HAP-1 (cell line): ENCODE results near the gene KLHL21.
A peak's percentile ranks its signal among the peaks of the same experiment; 100 is the strongest.
"Not testable (repeated sequence)": the region's sequence is repeated elsewhere in the genome, so short reads cannot be mapped to it uniquely, and the experiment has no call there.

Experiments used
- DNase-seq, 2 experiments: peaks; one replicate each; pipeline ENCODE4 v3.0.0-alpha.2; 2016 to 2020; ENCODE audit warnings: low spot score in 2 of 2
- H3K27me3 ChIP-seq: fragments of 250-450 bp; sonication (Bioruptor Pico); 2 replicates; pipeline ENCODE4 v1.5.1; 2020; ENCODE audit warnings: low read depth, mild to moderate bottlenecking, moderate library complexity
- H3K36me3 ChIP-seq: fragments of 250-450 bp; sonication (Bioruptor Pico); replicated peaks from 2 replicates; pipeline ENCODE4 v1.5.1; 2020; ENCODE audit warnings: mild to moderate bottlenecking
- H3K4me1 ChIP-seq: fragments of 250-450 bp; sonication (Bioruptor Pico); 2 replicates; pipeline ENCODE4 v1.5.1; 2020; ENCODE audit warnings: mild to moderate bottlenecking
- H3K4me3 ChIP-seq: fragments of 250-450 bp; sonication (Bioruptor Pico); 2 replicates; pipeline ENCODE4 v1.5.1; 2020; ENCODE audit warnings: mild to moderate bottlenecking, moderate library complexity
- H3K9me3 ChIP-seq: fragments of 250-450 bp; sonication (Bioruptor Pico); 2 replicates; pipeline ENCODE4 v1.5.1; 2020; ENCODE audit warnings: mild to moderate bottlenecking, moderate library complexity
- in situ Hi-C: fragments of 300-500 bp; cut with MboI; formaldehyde crosslinking; loops from 3 replicates; pipeline ENCODE4 v1.14.3; 2020; ENCODE audit warnings: low sequenced_read_pairs, inconsistent platforms, mixed read lengths

Gene KLHL21, protein sequence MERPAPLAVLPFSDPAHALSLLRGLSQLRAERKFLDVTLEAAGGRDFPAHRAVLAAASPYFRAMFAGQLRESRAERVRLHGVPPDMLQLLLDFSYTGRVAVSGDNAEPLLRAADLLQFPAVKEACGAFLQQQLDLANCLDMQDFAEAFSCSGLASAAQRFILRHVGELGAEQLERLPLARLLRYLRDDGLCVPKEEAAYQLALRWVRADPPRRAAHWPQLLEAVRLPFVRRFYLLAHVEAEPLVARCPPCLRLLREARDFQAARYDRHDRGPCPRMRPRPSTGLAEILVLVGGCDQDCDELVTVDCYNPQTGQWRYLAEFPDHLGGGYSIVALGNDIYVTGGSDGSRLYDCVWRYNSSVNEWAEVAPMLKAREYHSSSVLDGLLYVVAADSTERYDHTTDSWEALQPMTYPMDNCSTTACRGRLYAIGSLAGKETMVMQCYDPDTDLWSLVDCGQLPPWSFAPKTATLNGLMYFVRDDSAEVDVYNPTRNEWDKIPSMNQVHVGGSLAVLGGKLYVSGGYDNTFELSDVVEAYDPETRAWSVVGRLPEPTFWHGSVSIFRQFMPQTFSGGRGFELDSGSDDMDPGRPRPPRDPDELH

DNA sequence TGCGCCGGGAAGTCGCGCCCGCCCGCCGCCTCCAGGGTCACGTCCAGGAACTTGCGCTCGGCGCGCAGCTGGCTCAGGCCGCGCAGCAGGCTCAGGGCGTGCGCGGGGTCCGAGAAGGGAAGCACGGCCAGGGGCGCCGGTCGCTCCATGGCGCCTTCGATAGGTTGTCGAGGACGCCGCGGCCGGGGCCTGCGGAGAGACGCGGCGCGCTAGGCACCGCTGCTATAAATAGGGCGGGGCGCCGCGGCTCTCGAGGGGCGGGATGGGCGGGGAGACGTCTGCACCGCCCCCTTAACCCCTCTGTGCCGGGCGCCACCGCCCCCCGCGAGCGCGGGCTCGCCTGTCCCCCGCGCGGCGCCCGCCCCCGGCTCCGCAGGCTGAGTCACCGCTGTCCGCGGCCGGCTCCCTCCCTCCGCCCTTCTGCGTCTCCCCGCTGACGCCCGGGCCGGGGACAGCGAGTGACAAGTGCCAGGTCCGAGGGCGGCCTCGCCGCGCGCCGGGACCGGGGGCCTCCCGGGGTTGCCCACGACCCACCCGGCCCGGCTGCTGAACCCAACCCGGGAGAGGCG lies at the start of gene KLHL21:
Gene KLHL21 (minus strand): TSS at position 201 of the 569 bp plus-strand sequence. CDS start 52 bp downstream, at position 149.
- Histone ChIP-seq H3K4me1 (peaks cover 9% of the 10 kb centered on the region), H3K9me3 (no peaks in the 10 kb centered on the region), H3K27me3 (no peaks in the 10 kb centered on the region), H3K36me3 (peaks cover 16% of the 10 kb centered on the region), H3K4me3 (peak within 1 kb of the TSS; percentile 71)
- peak; percentile 79 to 84 for DNase-seq
- in situ Hi-C loops = no loop called here

DNA sequence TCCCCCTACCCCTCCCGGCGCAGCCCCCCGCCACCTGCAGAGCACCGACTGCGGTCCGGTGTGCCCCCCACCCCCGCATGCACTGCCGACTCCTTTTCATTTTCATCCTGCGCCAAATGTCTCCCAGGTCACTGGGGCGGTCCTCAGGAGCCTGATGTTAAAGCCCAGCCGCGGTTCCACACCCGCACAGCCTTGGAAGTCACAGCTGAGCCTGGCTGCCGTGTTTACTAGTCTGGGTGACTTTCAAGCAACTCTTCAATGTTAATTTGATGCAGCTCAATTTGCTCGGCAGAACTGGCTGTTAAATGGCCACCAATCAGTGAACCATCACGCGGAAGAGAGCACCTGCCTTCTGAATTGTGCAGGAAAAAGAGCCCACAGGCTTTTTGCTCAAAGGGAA lies 49.2 kb upstream of the KLHL21 start:
- no peaks in the 10 kb centered on the region for H3K9me3 ChIP-seq
- peaks cover 31% of the 10 kb centered on the region for H3K36me3 ChIP-seq
- no peak for DNase-seq
- no peaks in the 10 kb centered on the region for H3K27me3 ChIP-seq
- H3K4me3 ChIP-seq = no peak overlapping the region
- in situ Hi-C loops = no loop called here
- no peaks in the 10 kb centered on the region for H3K4me1 ChIP-seq

DNA sequence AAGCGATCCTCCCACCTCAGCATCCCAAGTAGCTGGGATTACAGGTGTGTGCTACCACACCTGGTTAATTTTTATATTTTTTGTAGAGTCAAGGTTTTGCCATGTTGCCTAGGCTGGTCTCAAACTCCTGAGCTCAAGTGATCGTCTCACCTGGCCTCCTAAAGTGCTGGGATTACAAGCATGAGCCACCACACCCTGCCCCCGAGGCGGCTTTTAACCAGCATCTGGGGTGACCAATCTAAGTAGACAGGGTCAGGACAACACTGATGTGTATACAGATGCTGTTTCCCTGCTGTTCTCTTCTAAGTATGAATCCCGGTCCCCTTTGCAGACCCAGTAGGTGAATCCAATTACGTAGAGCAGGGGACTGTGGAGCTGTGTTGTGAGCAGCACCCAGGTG lies 45.9 kb upstream of the KLHL21 start:
- in situ Hi-C loops = no loop called here
- Histone ChIP-seq H3K4me3 (no peak overlapping the region), H3K36me3 (peaks cover 46% of the 10 kb centered on the region), H3K4me1 (no peaks in the 10 kb centered on the region), H3K27me3 (no peaks in the 10 kb centered on the region), H3K9me3 (no peaks in the 10 kb centered on the region)
- no peak for DNase-seq

DNA sequence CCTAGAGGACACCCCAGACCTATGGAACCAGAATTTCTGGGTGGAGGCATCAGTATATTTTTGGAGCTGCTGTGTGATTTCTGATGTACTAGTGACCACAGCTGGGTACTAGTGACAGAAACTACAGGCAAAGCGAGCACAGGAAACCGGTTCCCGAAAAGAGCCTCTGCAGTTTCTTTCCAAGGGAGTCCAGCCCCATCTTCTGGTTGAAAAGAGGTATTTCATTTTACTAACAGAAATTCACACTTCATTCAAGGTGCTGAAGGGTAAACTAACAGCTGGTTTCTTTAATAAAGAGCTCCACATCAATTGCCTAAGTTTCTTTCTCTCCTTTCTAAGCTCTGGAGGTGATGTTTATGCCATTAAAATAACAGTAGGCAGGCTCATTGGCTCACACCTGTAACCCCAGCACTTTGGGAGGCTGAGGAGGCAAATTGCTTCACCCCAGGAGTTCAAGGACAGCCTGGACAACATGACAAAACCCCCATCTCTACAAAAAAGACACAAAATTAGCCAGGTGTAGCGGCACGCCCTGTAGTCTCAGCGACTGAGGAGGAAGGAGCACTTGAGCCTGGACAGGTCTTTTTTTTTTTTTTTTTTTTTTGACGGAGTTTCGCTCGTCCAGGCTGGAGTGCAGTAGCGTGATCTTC lies 44.0 kb upstream of the KLHL21 start:
- DNase-seq = peak; percentile 47 to 59
- no peak overlapping the region for H3K4me3 ChIP-seq
- in situ Hi-C loops = no loop called here

DNA sequence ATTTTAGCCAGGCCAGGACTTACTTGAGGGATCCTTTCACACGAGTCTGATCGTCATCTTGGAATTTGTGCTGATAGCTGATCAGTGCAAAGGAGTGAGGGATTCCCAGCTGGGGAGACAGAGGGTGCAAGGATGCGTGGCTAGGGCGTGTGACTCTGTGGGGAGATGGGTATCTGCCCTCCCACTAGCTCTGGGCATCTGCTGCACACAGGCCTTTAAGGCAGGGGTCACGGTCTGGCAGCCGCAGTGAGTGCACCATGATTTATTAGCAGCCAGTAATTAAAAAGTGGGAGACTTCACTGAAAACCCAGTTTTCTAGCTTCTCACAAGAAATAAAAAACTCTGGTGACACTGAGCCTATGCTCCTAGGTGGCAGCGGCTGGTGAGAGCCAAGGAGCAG lies 42.3 kb upstream of the KLHL21 start:
- H3K36me3 ChIP-seq = peaks cover 43% of the 10 kb centered on the region
- no peak for DNase-seq
- in situ Hi-C loops = no loop called here
- no peak overlapping the region for H3K4me3 ChIP-seq
- H3K4me1 ChIP-seq = no peaks in the 10 kb centered on the region
- no peaks in the 10 kb centered on the region for H3K27me3 ChIP-seq
- no peaks in the 10 kb centered on the region for H3K9me3 ChIP-seq

More for the DNA sequence above, 44.0 kb upstream of the KLHL21 start:
- H3K9me3 ChIP-seq = no peaks in the 10 kb centered on the region
- H3K4me1 ChIP-seq = no peaks in the 10 kb centered on the region
- H3K36me3 ChIP-seq = peaks cover 39% of the 10 kb centered on the region
- H3K27me3 ChIP-seq = no peaks in the 10 kb centered on the region

DNA sequence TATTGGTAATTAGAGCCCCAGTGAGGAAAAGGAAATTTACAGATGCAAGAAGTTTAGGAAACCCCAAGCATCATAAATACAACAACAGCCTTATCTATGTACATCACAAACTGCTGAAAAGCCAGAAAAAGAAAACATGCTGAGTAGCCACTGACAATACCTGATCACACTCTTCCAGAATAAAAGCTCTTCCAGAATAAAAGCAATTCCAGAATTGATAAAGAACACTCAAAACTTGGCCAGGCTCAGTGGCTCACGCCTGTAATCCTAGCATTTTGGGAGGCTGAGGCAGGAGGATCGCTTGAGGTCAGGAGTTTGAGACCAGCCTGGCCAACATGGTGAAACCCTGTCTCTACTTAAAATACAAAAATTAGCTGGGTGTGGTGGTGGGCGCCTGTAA lies 38.2 kb upstream of the KLHL21 start:
- peaks cover 75% of the 10 kb centered on the region for H3K36me3 ChIP-seq
- H3K9me3 ChIP-seq, H3K27me3 ChIP-seq, DNase-seq, H3K4me1 ChIP-seq, H3K4me3 ChIP-seq, in situ Hi-C loops: not testable (repeated sequence)

DNA sequence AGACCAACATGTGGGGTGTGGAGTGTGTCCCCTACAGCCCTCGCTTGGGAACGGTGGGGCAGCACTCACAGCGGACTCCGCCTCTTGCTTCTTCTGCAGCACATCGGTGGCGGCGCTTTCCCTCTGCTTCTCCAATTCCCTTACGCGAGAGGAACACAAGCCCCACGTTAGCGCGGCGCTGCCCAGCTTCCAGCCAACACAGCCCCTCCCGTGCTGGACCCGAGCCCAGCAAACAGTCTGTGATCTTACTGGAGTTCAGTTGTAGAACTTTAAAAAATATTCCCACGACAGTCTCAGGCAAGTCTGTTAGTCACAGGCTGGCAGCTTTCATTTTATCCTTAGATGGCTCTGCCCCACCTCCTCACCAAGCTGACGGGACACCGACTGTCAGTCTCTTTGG lies 35.6 kb upstream of the KLHL21 start:
- Histone ChIP-seq H3K4me1 (no peaks in the 10 kb centered on the region), H3K36me3 (peaks cover 80% of the 10 kb centered on the region), H3K27me3 (no peaks in the 10 kb centered on the region), H3K9me3 (no peaks in the 10 kb centered on the region), H3K4me3 (no peak overlapping the region)
- in situ Hi-C loops = no loop called here
- DNase-seq = no peak

DNA sequence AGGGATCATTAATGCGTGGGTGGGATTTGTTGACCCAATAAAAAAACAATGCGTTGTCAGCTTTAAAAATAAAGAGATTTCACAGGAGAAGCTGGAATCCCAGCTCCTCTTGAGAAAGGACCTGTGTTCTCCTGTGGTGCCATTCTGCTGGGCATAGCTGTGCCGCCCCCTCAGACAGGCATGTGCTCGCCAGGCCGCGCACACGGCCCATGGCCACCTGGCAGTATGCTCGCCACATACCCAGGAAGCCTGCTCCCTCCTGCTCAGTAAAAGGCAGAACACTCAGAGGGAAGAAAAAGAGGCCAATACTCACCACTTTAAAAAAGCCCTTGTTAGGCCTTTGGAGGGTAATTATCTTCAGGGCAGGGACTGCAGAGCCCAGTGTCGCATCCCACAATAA lies 35.1 kb upstream of the KLHL21 start:
- DNase-seq = no peak
- in situ Hi-C loops = no loop called here
- H3K27me3 ChIP-seq = no peaks in the 10 kb centered on the region
- H3K4me3 ChIP-seq = no peak overlapping the region
- H3K4me1 ChIP-seq = no peaks in the 10 kb centered on the region
- no peaks in the 10 kb centered on the region for H3K9me3 ChIP-seq
- H3K36me3 ChIP-seq = peaks cover 82% of the 10 kb centered on the region

DNA sequence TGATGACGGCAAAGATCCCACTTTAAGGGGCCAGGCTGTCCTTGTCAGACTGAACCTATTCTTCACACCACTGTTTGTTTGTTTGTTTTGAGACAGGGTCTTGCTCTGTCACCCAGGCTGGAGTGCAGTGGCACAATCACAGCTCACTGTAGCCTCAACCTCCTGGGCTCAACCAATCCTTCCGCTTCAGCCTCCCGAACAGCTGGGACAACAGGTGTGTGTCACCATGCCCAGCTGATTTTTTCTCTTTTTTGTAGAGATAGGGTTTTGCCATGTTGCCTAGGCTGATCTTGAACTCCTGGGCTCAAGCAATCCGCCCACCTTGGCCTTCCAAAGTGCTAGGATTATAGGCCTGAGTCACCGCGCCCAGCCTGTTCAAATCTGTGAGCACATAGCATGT lies 34.1 kb upstream of the KLHL21 start:
- H3K4me1 ChIP-seq, H3K9me3 ChIP-seq, DNase-seq, H3K27me3 ChIP-seq, in situ Hi-C loops, H3K4me3 ChIP-seq: not testable (repeated sequence)
- H3K36me3 ChIP-seq = peaks cover 82% of the 10 kb centered on the region

DNA sequence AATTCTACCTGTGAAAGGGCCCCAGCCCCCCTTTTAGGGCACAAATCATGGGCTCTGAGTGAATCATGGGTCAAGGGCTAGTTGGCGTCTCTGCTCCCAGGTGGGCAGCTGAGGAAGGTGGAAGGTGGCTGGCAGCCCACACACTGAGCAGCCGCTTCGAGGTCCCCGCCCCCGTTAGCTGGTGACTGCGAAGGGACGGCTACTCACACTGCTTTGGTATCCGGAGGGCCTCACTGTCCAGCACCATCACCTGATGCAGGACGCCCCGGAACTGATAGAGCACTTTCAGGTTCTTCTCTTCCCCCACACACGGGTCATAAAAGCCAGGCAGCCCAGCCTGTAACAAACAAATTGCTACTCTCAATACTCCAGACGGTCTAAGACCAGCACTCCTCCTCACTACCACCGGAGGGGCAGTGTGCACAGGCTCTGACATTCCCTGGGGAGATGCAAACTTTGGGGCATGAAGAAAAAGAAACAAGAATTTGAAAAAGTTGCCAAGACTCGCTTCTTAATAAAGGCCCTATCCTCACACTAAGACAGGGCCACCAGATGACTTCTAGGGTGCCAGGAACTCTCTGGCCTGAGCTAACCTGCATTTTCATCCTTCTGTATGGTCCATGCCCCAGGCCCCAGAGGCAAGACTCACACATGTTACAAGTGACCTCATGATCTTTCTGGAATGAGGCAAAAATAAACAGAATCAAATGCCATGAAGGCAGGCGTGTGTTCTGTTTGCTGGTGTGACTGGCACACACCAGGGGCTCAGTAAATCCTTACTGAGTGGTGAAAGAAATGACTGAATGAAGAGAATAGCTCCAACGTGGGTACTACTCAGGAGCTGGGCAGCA lies 33.5 kb upstream of the KLHL21 start:
- Histone ChIP-seq H3K4me1 (no peaks in the 10 kb centered on the region), H3K27me3 (no peaks in the 10 kb centered on the region), H3K9me3 (no peaks in the 10 kb centered on the region), H3K36me3 (peaks cover 79% of the 10 kb centered on the region), H3K4me3 (no peak overlapping the region)
- DNase-seq = no peak
- in situ Hi-C loops = no loop called here

DNA sequence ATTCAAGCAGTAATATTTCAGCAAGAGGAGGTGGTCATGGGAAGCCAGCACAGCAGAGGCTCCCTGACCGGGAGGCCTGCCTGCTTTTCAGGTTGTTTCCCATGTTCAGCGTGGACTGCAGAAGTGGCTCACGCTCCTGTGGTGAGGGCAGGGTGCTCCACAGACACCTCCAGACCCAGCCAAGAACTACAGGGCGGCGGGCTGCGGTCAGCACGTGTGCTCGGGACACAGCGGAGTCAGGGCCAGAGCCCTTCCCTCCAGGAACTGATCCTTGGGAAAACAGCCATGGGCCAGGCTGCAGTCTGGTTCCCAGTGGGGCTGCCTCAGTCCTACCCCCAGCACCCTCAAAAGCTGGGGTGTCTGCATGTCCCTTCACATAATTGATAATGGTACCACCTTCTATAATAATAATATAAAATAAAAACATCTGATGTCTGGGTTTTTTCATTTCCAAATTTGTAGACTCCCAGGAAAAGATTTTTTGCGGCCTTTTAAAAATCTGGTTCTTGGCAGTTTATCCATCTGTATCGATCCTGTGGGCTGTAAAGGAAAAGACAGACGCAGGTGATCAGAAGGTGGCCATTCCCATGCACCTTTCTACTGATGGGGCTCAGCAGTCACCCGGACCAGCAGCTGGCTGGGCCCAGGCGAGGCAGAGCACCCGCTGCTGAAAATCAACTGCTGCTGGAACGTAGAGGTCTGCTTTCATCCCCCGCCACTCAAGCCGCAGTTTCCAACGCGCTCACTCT lies 32.7 kb upstream of the KLHL21 start:
- no peak for DNase-seq
- Histone ChIP-seq H3K4me1 (no peaks in the 10 kb centered on the region), H3K36me3 (peaks cover 72% of the 10 kb centered on the region), H3K27me3 (no peaks in the 10 kb centered on the region), H3K4me3 (no peak overlapping the region), H3K9me3 (no peaks in the 10 kb centered on the region)
- in situ Hi-C loops = no loop called here

DNA sequence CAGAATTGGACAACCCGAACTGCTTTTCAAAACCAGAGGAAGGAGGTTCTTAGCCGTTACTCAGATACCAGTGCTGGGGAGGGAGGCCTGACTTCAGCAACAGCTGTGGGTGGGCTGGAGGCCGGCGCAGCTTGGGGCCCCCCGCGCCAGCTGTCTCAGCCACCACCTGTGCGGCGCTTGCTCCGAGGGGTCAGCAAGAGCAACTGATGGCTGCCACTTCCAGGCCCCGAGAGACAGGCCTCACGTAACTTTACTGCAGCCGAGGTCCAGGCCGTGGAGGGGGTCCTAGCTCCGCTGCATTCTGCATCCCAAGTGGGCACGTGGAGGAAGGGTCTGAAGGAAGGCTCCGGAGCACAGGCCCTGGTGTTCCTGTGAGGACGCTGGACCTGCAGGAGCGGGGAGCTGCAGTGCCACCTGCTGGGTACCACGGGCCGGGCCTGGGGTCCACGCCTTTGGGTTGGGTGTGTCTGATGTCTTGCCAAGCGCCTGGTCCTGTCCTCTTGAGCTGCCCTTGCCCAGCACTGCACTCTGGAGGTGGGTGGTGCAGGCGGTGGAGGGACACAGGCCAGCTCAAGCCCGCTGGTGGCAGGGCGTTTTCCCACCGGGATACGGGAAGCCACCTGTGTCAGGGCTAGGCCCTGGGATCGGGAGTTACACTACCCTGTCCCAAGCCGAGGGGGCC lies 31.8 kb upstream of the KLHL21 start:
- Histone ChIP-seq H3K36me3 (peaks cover 70% of the 10 kb centered on the region), H3K27me3 (no peaks in the 10 kb centered on the region), H3K4me1 (no peaks in the 10 kb centered on the region), H3K4me3 (no peak overlapping the region), H3K9me3 (no peaks in the 10 kb centered on the region)
- in situ Hi-C loops = no loop called here
- peak; percentile 10 to 68 for DNase-seq
